Spleen (tissue), 7 donors: Measurements from ENCODE around the gene DCLK2.

Experiments used
- POLR2A ChIP-seq, 3 donors: fragments of 450-650 bp; IDR thresholded peaks; one replicate each; pipeline ENCODE4 v1.5.1; 2017; ENCODE audit warnings: antibody characterized with exemption in 3 of 3, mild to moderate bottlenecking in 1 of 3
- POLR2AphosphoS5 ChIP-seq, 3 donors: sonication (generic); formaldehyde crosslinking; IDR thresholded peaks; one replicate each; pipeline ENCODE4 v1.5.1; 2017; ENCODE audit warnings: antibody characterized with exemption in 3 of 3
- TF ChIP-seq, protein P1 (sequence below), 11 experiments: fragments of 200-600 bp in 7 of 11; fragments of 450-650 bp in 4 of 11; sonication (generic) in 4 of 11; IDR thresholded peaks in 8 of 11; conservative IDR thresholded peaks in 3 of 11; 1 replicate in 7 of 11; 2 replicates in 4 of 11; pipeline versions ENCODE4 v1.4.0 to v1.8.0; 2016 to 2021; ENCODE audit warnings: antibody characterized with exemption in 11 of 11, inconsistent platforms in 4 of 11, mild to moderate bottlenecking in 1 of 11
- donor health status: DM: no; HTN: no; CAD: no; lungs with moderate emphysema.
- donor health status: DM: no; HTN: no; CAD: no.
- donor health status: DM: no; HTN: no; CAD: no.

DNA sequence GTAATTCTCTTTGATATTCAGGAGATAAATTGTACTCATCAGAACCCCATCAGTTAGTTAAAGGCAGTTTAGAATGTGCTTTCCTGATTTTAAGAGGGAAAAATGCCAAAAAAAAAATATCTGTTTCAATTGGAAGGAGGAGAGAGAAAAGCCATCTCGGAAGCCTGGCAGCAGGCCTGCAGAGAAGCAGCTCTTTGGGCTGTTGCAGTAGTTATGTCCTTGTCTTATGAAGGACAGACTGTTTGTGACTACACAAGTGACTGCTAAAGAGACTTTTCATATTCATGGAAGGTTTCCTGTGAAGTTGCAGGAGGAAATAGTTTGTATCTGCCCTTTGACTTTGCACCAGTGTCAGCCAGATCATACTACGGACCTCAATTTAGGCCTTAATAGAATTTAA, 88.8 kb downstream of the DCLK2 start:
- TF ChIP-seq, protein P1, sequence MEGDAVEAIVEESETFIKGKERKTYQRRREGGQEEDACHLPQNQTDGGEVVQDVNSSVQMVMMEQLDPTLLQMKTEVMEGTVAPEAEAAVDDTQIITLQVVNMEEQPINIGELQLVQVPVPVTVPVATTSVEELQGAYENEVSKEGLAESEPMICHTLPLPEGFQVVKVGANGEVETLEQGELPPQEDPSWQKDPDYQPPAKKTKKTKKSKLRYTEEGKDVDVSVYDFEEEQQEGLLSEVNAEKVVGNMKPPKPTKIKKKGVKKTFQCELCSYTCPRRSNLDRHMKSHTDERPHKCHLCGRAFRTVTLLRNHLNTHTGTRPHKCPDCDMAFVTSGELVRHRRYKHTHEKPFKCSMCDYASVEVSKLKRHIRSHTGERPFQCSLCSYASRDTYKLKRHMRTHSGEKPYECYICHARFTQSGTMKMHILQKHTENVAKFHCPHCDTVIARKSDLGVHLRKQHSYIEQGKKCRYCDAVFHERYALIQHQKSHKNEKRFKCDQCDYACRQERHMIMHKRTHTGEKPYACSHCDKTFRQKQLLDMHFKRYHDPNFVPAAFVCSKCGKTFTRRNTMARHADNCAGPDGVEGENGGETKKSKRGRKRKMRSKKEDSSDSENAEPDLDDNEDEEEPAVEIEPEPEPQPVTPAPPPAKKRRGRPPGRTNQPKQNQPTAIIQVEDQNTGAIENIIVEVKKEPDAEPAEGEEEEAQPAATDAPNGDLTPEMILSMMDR (IDR thresholded peaks at IDR 0.05 in 8 of 11, conservative IDR thresholded peaks at IDR 0.05 in 3 of 11), result no peak
- TF ChIP-seq POLR2A (IDR thresholded peaks at IDR 0.05) (no peak), POLR2AphosphoS5 (IDR thresholded peaks at IDR 0.05) (no peak)
